H9 (cell line): ENCODE data around the gene ZMPSTE24. TPM values are rescaled to one million over a fixed set of nuclear protein-coding genes. Genes with fewer than 3 reads are reported as not detected.

ENCODE experiments used
- DNase-seq: peaks from one replicate; pipeline ENCODE4 v3.0.0-alpha.2; 2017
- H2AFZ ChIP-seq: one replicate; pipeline ENCODE4 v1.6.1; 2013; ENCODE audit warnings: mild to moderate bottlenecking, low read length, control low read depth, moderate library complexity
- H2AK5ac ChIP-seq: 2 replicates; pipeline ENCODE4 v1.6.1; 2013; ENCODE audit warnings: low read length, control low read depth, mixed read lengths; ENCODE audit not compliant: insufficient read length
- H2BK120ac ChIP-seq: one replicate; pipeline ENCODE4 v1.6.1; 2013; ENCODE audit warnings: low read depth, mild to moderate bottlenecking, low read length, control low read depth, inconsistent platforms; ENCODE audit not compliant: poor library complexity, severe bottlenecking
- H2BK12ac ChIP-seq: 2 replicates; pipeline ENCODE4 v1.6.1; 2013; ENCODE audit warnings: low read length, control low read depth, mixed read lengths, low read depth; ENCODE audit not compliant: insufficient read length
- H2BK15ac ChIP-seq: 2 replicates; pipeline ENCODE4 v1.6.1; 2013; ENCODE audit warnings: low read depth, low read length, control low read depth
- H2BK20ac ChIP-seq: one replicate; pipeline ENCODE4 v1.6.1; 2013; ENCODE audit warnings: low read depth, mild to moderate bottlenecking, low read length, control low read depth, inconsistent platforms; ENCODE audit not compliant: poor library complexity, severe bottlenecking
- H2BK5ac ChIP-seq: 2 replicates; pipeline ENCODE4 v1.6.1; 2013; ENCODE audit warnings: low read length, control low read depth, mixed read lengths; ENCODE audit not compliant: insufficient read length
- H3K14ac ChIP-seq: 2 replicates; pipeline ENCODE4 v1.6.1; 2013; ENCODE audit warnings: low read length, control low read depth; ENCODE audit not compliant: insufficient read depth
- H3K18ac ChIP-seq: 2 replicates; pipeline ENCODE4 v1.6.1; 2013; ENCODE audit warnings: low read depth, mild to moderate bottlenecking, mixed read lengths, low read length, control low read depth; ENCODE audit not compliant: insufficient read length
- H3K23ac ChIP-seq: 2 replicates; pipeline ENCODE4 v1.6.1; 2013; ENCODE audit warnings: low read length, control low read depth, mixed read lengths, low read depth; ENCODE audit not compliant: insufficient read length
- H3K23me2 ChIP-seq: 2 replicates; pipeline ENCODE4 v1.6.1; 2013; ENCODE audit warnings: low read depth, mild to moderate bottlenecking, mixed read lengths, low read length, control low read depth; ENCODE audit not compliant: insufficient read length, poor library complexity, severe bottlenecking
- H3K27ac ChIP-seq: 2 replicates; pipeline ENCODE4 v1.5.1; 2013; ENCODE audit warnings: low read length, control low read depth, mixed read lengths, low read depth; ENCODE audit not compliant: insufficient read length
- H3K27me3 ChIP-seq: 2 replicates; pipeline ENCODE4 v1.6.1; 2013; ENCODE audit warnings: low read length, control low read depth, inconsistent platforms; ENCODE audit not compliant: insufficient read depth
- H3K4ac ChIP-seq: 2 replicates; pipeline ENCODE4 v1.6.1; 2013; ENCODE audit warnings: low read depth, mild to moderate bottlenecking, control low read depth, inconsistent platforms, low read length, moderate library complexity
- H3K4me1 ChIP-seq: 2 replicates; pipeline ENCODE4 v1.6.1; 2013; ENCODE audit warnings: low read length, control low read depth, inconsistent platforms; ENCODE audit not compliant: insufficient read depth
- H3K4me2 ChIP-seq: 2 replicates; pipeline ENCODE4 v1.6.1; 2013; ENCODE audit warnings: low read length, control low read depth, mixed read lengths; ENCODE audit not compliant: insufficient read length, insufficient read depth
- H3K56ac ChIP-seq: 2 replicates; pipeline ENCODE4 v1.6.1; 2013; ENCODE audit warnings: low read depth, mild to moderate bottlenecking, mixed read lengths, low read length, control low read depth; ENCODE audit not compliant: insufficient read length
- H3K79me1 ChIP-seq: 2 replicates; pipeline ENCODE4 v1.6.1; 2013; ENCODE audit warnings: low read depth, mild to moderate bottlenecking, moderate library complexity, low read length, control low read depth, inconsistent platforms; ENCODE audit not compliant: insufficient read depth, poor library complexity, severe bottlenecking
- H3K79me2 ChIP-seq: 2 replicates; pipeline ENCODE4 v1.6.1; 2013; ENCODE audit warnings: low read length, control low read depth, inconsistent platforms; ENCODE audit not compliant: insufficient read depth
- H3K9ac ChIP-seq: 2 replicates; pipeline ENCODE4 v1.6.1; 2013; ENCODE audit warnings: low read length, control low read depth, mixed read lengths; ENCODE audit not compliant: insufficient read length; ENCODE audit errors: extremely low read depth
- H3K9me3 ChIP-seq: one replicate; pipeline ENCODE4 v1.6.1; 2013; ENCODE audit warnings: low read depth, low read length, inconsistent platforms; ENCODE audit not compliant: control insufficient read depth
- H3T11ph ChIP-seq: one replicate; pipeline ENCODE4 v1.6.1; 2013; ENCODE audit warnings: mild to moderate bottlenecking, low read length, control low read depth, inconsistent platforms
- H4K20me1 ChIP-seq: one replicate; pipeline ENCODE4 v1.6.1; 2013; ENCODE audit not compliant: control insufficient read depth, insufficient read length, insufficient read depth
- H4K5ac ChIP-seq: 2 replicates; pipeline ENCODE4 v1.6.1; 2013; ENCODE audit warnings: low read depth, mild to moderate bottlenecking, mixed read lengths, low read length, control low read depth; ENCODE audit not compliant: insufficient read length
- H4K8ac ChIP-seq: replicated peaks from 2 replicates; pipeline ENCODE4 v1.6.1; 2013; ENCODE audit warnings: low read length, control low read depth, mixed read lengths, low read depth; ENCODE audit not compliant: insufficient read length
- H4K91ac ChIP-seq: 2 replicates; pipeline ENCODE4 v1.6.1; 2013; ENCODE audit warnings: low read depth, mild to moderate bottlenecking, moderate library complexity, mixed read lengths, low read length, control low read depth; ENCODE audit not compliant: insufficient read length
- H3K27ac Mint-ChIP-seq, 3 experiments: 2 replicates in 2 of 3; 3 replicates in 1 of 3; pipeline ENCODE4 v1.8.0; 2020 to 2021; ENCODE audit warnings: mixed read lengths in 3 of 3, mild to moderate bottlenecking in 1 of 3, moderate library complexity in 1 of 3
- H3K27me3 Mint-ChIP-seq: 2 replicates; pipeline ENCODE4 v1.8.0; 2021; ENCODE audit warnings: low read depth, mild to moderate bottlenecking, moderate library complexity, mixed read lengths
- H3K36me3 Mint-ChIP-seq, 3 experiments: 2 replicates in 2 of 3; 3 replicates in 1 of 3; pipeline ENCODE4 v1.8.0; 2020 to 2021; ENCODE audit warnings: low read depth in 3 of 3, mixed read lengths in 3 of 3; ENCODE audit not compliant: insufficient read depth in 1 of 3
- H3K4me1 Mint-ChIP-seq, 2 experiments: 2 replicates each; pipeline ENCODE4 v1.8.0; 2020; ENCODE audit warnings: mixed read lengths in 2 of 2
- H3K4me3 Mint-ChIP-seq, 2 experiments: 2 replicates in 1 of 2; 3 replicates in 1 of 2; pipeline ENCODE4 v1.8.0; 2020 to 2021; ENCODE audit warnings: mild to moderate bottlenecking in 2 of 2, mixed read lengths in 2 of 2, moderate library complexity in 1 of 2
- H3K9me3 Mint-ChIP-seq, 2 experiments: 2 replicates in 1 of 2; 3 replicates in 1 of 2; pipeline ENCODE4 v1.8.0; 2020; ENCODE audit warnings: mild to moderate bottlenecking in 2 of 2, mixed read lengths in 2 of 2, moderate library complexity in 1 of 2
- WGBS: extraction: QIAGEN DNeasy Blood & Tissue Kit; methylation state at CpG from one replicate; pipeline ENCODE4 v1.1.7; 2013; ENCODE audit warnings: missing lambda C conversion rate, low lambda C conversion rate, mixed read lengths; ENCODE audit not compliant: insufficient read length; ENCODE audit errors: extremely low coverage; 5-methylcytosine and 5-hydroxymethylcytosine counted together
- total RNA-seq: library from RNA; stranded (reverse); gene quantifications from 2 replicates; pipeline ENCODE4 v1.2.1, GENCODE V29; 2021
- TF ChIP-seq, protein P1 (sequence below): fragments of 200-600 bp; sonication (generic); conservative IDR thresholded peaks from 3 replicates; pipeline ENCODE4 v1.8.0; 2021; ENCODE audit warnings: antibody characterized with exemption, mild to moderate bottlenecking

Gene ZMPSTE24
- total RNA-seq, 1 experiment from 2014 or later = 47.6 TPM

DNA sequence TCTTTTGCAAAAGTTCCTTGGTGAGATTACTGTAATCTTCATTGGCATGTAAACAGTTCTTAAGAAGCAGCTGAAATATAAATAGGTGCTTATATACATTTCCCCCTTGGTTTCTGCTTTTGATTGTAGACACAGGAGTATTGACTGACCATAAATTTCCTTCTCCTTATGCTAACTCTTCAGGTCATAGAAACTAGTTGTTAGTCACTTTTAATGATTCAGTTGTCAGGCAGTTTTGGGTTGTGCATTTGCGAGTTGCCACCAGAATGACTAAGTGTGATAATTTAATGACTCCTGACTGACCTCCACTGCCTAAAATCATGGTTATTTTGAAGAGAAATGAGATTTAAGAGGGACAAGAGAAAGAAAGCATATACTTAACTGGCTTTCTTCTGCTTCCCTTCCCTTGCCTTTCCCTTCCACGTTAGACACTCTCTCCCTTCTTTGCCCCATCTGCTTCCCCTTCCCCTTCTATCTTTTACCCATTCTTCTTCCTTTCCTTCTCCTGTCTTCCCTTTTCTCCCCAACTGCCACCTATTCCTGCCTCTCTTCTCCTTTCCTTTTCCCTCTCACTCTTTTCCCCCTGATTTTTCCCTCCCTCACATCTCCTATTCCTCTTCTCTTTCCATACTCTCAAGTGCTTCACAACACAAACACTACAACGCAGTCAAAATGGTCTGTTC, 12.3 kb downstream of the ZMPSTE24 start:
- no peak overlapping the region for H3K23ac ChIP-seq
- H4K91ac ChIP-seq = no peak overlapping the region
- H3K23me2 ChIP-seq = no peaks in the 10 kb centered on the region
- H2AFZ ChIP-seq = no peak overlapping the region
- TF ChIP-seq, protein P1, sequence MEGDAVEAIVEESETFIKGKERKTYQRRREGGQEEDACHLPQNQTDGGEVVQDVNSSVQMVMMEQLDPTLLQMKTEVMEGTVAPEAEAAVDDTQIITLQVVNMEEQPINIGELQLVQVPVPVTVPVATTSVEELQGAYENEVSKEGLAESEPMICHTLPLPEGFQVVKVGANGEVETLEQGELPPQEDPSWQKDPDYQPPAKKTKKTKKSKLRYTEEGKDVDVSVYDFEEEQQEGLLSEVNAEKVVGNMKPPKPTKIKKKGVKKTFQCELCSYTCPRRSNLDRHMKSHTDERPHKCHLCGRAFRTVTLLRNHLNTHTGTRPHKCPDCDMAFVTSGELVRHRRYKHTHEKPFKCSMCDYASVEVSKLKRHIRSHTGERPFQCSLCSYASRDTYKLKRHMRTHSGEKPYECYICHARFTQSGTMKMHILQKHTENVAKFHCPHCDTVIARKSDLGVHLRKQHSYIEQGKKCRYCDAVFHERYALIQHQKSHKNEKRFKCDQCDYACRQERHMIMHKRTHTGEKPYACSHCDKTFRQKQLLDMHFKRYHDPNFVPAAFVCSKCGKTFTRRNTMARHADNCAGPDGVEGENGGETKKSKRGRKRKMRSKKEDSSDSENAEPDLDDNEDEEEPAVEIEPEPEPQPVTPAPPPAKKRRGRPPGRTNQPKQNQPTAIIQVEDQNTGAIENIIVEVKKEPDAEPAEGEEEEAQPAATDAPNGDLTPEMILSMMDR = no peak
- no peak overlapping the region for H2BK20ac ChIP-seq
- H3K4me1 Mint-ChIP-seq = no peaks in the 10 kb centered on the region
- no peak overlapping the region for H2BK15ac ChIP-seq
- H3T11ph ChIP-seq = no peak overlapping the region
- no peak overlapping the region for H2AK5ac ChIP-seq
- no peak overlapping the region for H3K56ac ChIP-seq
- DNase-seq = no peak
- H2BK12ac ChIP-seq = no peak overlapping the region
- H3K27me3 Mint-ChIP-seq = no peaks in the 10 kb centered on the region
- no peak overlapping the region for H3K4ac ChIP-seq
- H3K18ac ChIP-seq = no peak overlapping the region
- H3K9ac ChIP-seq = no peak overlapping the region
- no peaks in the 10 kb centered on the region for H3K4me1 ChIP-seq
- no peaks in the 10 kb centered on the region for H4K20me1 ChIP-seq
- H3K14ac ChIP-seq = no peak overlapping the region
- no peak overlapping the region for H2BK120ac ChIP-seq
- no peaks in the 10 kb centered on the region for H3K79me2 ChIP-seq
- no peak overlapping the region for H3K4me2 ChIP-seq
- no peak overlapping the region for H4K5ac ChIP-seq
- H3K79me1 ChIP-seq = no peaks in the 10 kb centered on the region
- H3K27ac Mint-ChIP-seq = peak overlapping the region in 1 of 3 experiments; percentile 28; a peak in 1 of 7 replicates
- 100% methylated on average over 1 of the region's 3 CpGs for WGBS
- no peaks in the 10 kb centered on the region for H3K27me3 ChIP-seq
- no peaks in the 10 kb centered on the region for H3K9me3 ChIP-seq
- no peak overlapping the region for H3K4me3 Mint-ChIP-seq
- no peak overlapping the region for H4K8ac ChIP-seq
- H3K36me3 Mint-ChIP-seq = peaks cover 9 to 61% (median 56%) of the 10 kb centered on the region in 3 experiments; a peak in 6 of 7 replicates
- H2BK5ac ChIP-seq = no peak overlapping the region
- H3K9me3 Mint-ChIP-seq = no peaks in the 10 kb centered on the region
- no peak overlapping the region for H3K27ac ChIP-seq
